Lower leg skin (tissue), 4 donors: ENCODE measurements around the gene OR13C3. TPM values are rescaled to one million over a fixed set of nuclear protein-coding genes. Genes with fewer than 3 reads are reported as not detected.

ENCODE experiments used
- DNase-seq, 2 donors: peaks; one replicate each; pipeline ENCODE4 v3.0.0-alpha.2; 2019; ENCODE audit warnings: low spot score in 2 of 2
- H3K4me3 ChIP-seq: fragments of 200-600 bp; sonication (generic); 2 replicates; pipeline ENCODE4 v1.5.1; 2017; ENCODE audit warnings: mild to moderate bottlenecking, low read depth; ENCODE audit not compliant: poor library complexity, severe bottlenecking
- WGBS, 2 donors: methylation state at CpG; one replicate each; pipeline ENCODE4 v1.1.5; 2018; 5-methylcytosine and 5-hydroxymethylcytosine counted together
- intact Hi-C: fragments of 100-400 bp; cut with DNase I; formaldehyde crosslinking; loops from one replicate; pipeline ENCODE4 v1.15.0; 2023; ENCODE audit warnings: low total_unique reads
- total RNA-seq, 4 donors: library from RNA; depleted of rRNA; stranded (reverse); fragments of >200 nt; gene quantifications; one replicate each; pipeline ENCODE4 v1.1.0, GENCODE V29; 2016
- TF ChIP-seq, protein P1 (sequence below), 3 donors: fragments of 450-650 bp; IDR thresholded peaks; one replicate each; pipeline ENCODE4 v1.5.1; 2016; ENCODE audit warnings: antibody characterized with exemption in 3 of 3, mild to moderate bottlenecking in 3 of 3, moderate library complexity in 2 of 3

OR13C3 gene
- total RNA-seq, 4 donors from 2014 or later: not detected

DNA sequence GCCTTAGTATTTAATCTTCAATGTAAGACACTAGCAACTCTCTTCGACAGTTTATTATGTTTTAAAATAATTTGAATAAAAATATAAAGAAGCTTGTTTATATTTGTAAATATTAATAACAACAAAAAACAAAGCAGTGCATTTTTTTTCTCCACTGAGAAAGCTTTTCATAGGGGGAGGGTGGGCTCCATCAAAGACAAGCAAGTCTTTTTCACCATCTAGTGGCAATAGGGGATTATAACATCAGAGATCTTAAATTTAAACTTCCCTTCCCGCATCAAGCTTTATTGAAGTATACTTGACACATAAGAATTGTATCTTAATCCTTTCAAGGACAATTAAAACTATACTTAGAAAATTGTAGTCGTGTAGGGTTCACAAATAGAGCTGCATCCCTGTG is 41.8 kb downstream of the OR13C3 start:
- intact Hi-C loops: loop anchor here (5.0 kb wide), 1 partner anchor 967 kb away; no protein-coding TSS in a partner anchor

More for the DNA sequence above, 41.8 kb downstream of the OR13C3 start:
- H3K4me3 ChIP-seq: no peak overlapping the region
- no peak for DNase-seq
- TF ChIP-seq, protein P1, sequence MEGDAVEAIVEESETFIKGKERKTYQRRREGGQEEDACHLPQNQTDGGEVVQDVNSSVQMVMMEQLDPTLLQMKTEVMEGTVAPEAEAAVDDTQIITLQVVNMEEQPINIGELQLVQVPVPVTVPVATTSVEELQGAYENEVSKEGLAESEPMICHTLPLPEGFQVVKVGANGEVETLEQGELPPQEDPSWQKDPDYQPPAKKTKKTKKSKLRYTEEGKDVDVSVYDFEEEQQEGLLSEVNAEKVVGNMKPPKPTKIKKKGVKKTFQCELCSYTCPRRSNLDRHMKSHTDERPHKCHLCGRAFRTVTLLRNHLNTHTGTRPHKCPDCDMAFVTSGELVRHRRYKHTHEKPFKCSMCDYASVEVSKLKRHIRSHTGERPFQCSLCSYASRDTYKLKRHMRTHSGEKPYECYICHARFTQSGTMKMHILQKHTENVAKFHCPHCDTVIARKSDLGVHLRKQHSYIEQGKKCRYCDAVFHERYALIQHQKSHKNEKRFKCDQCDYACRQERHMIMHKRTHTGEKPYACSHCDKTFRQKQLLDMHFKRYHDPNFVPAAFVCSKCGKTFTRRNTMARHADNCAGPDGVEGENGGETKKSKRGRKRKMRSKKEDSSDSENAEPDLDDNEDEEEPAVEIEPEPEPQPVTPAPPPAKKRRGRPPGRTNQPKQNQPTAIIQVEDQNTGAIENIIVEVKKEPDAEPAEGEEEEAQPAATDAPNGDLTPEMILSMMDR (IDR thresholded peaks at IDR 0.05): no peak
- WGBS, 2 donors: 38 to 46% methylated on average over 3 of the region's 3 CpGs

Other genes with a start within 250 kb of the OR13C3 start
- gene OR13F1, start 32.6 kb downstream of the OR13C3 start, total RNA-seq: not detected
- not detected for gene OR13C4, start 9.6 kb downstream of the OR13C3 start, total RNA-seq
- gene OR13C8, start 32.3 kb upstream of the OR13C3 start, total RNA-seq: not detected
- gene OR13C5, start 62.6 kb upstream of the OR13C3 start, total RNA-seq: not detected
- under 1 TPM in 1 of 4 donors, not detected in 3; 0.36 TPM for gene OR13C2, start 68.8 kb upstream of the OR13C3 start, total RNA-seq
- not detected for gene OR13C9, start 81.3 kb upstream of the OR13C3 start, total RNA-seq
- not detected for gene OR13D1, start 157.7 kb upstream of the OR13C3 start, total RNA-seq
- gene NIPSNAP3A, start 210.8 kb upstream of the OR13C3 start, total RNA-seq: 10 to 100 TPM; 22.0 to 30.1 (median 26.0) TPM
- 1 to 10 TPM; 1.6 to 3.2 (median 1.9) TPM for gene NIPSNAP3B, start 227.3 kb upstream of the OR13C3 start, total RNA-seq